WI38 (cell line): Measurements from ENCODE around the gene ABCC6.
"Not testable (repeated sequence)": the region's sequence is repeated elsewhere in the genome, so short reads cannot be mapped to it uniquely, and the experiment has no call there.

ENCODE experiments used
- H3K4me3 ChIP-seq: 2 replicates; pipeline ENCODE4 v1.5.1; 2011; ENCODE audit warnings: low read depth, mild to moderate bottlenecking, control low read depth, low read length
- CTCF ChIP-seq: IDR thresholded peaks from 2 replicates; pipeline ENCODE4 v1.5.1; 2012; ENCODE audit warnings: low read depth, mild to moderate bottlenecking, control low read depth, low read length

Gene ABCC6

GRCh38 chr16:16166085-16166484, 57.2 kb downstream of the ABCC6 start:
- no peak overlapping the region for H3K4me3 ChIP-seq
- no peak for TF ChIP-seq CTCF

GRCh38 chr16:16164243-16164642, 59.1 kb downstream of the ABCC6 start:
- no peak for TF ChIP-seq CTCF
- no peak overlapping the region for H3K4me3 ChIP-seq

- H3K4me3 ChIP-seq = no peak overlapping the region
- TF ChIP-seq CTCF = no peak
These were observed 59.7 kb downstream of the ABCC6 start for GRCh38 chr16:16163571-16163970.

- H3K4me3 ChIP-seq = no peak overlapping the region
- no peak for TF ChIP-seq CTCF
These were observed 60.2 kb downstream of the ABCC6 start for GRCh38 chr16:16163109-16163508.

- TF ChIP-seq CTCF = no peak
- no peak overlapping the region for H3K4me3 ChIP-seq
These were observed 60.7 kb downstream of the ABCC6 start for GRCh38 chr16:16162591-16162990.

- H3K4me3 ChIP-seq = not testable (repeated sequence)
These were observed 61.5 kb downstream of the ABCC6 start for GRCh38 chr16:16161840-16162239.

GRCh38 chr16:16161319-16161718, 62.0 kb downstream of the ABCC6 start:
- TF ChIP-seq CTCF = no peak
- H3K4me3 ChIP-seq = no peak overlapping the region

- H3K4me3 ChIP-seq = no peak overlapping the region
- TF ChIP-seq CTCF = no peak
These were observed 63.6 kb downstream of the ABCC6 start for GRCh38 chr16:16159662-16160061.
